ENCODE results near the gene PRTG. TPM values are rescaled to one million over a fixed set of nuclear protein-coding genes. Genes with fewer than 3 reads are reported as not detected.

Gene PRTG
- total and polyA plus RNA-seq, 10 of the 15 experiments (the other 5 are each of a cell fraction or from before 2014, with no cell fraction given), result under 0.01 to 0.25 TPM; not detected in 8

- BruUV-seq (replicated peaks), result no TSS peak
- intact Hi-C loops (cut with micrococcal nuclease; ENCODE audit: unreplicated experiment), result no loop called here
- TF ChIP-seq ELK1 (IDR thresholded peaks at IDR 0.05; ENCODE audit: low read depth, low read length) (no peak), E2F8 (IDR thresholded peaks at IDR 0.05; ENCODE audit: low read depth, partially characterized antibody) (no peak), GATAD2B (conservative IDR thresholded peaks at IDR 0.05; ENCODE audit: low read depth) (no peak), RBBP5 (conservative IDR thresholded peaks at IDR 0.05) (no peak), ZSCAN29 (IDR thresholded peaks at IDR 0.05) (no peak), SRF (IDR thresholded peaks at IDR 0.05; ENCODE audit: low read depth in 2 of 2, low read length in 2 of 2) (peak in 1 of 2 experiments; percentile 34; a peak in 1 of 4 replicates), MYC (IDR thresholded peaks at IDR 0.05; ENCODE audit: insufficient read depth, insufficient read length, insufficient replicate concordance, low read length, severe bottlenecking) (no peak), CBX5 (IDR thresholded peaks at IDR 0.05; ENCODE audit: low read depth) (no peak), RELB (IDR thresholded peaks at IDR 0.05; ENCODE audit: low read depth) (peak; percentile 72), POLR2A (IDR thresholded peaks at IDR 0.05; ENCODE audit: low read depth, low read length) (no peak), EP300 (IDR thresholded peaks at IDR 0.05; ENCODE audit: borderline replicate concordance in 1 of 2, control insufficient read depth in 1 of 2, low read depth in 2 of 2, low read length in 2 of 2) (0 out of 4 replicates have a peak, but pooled peaks of 1 of the 2 experiments have one; percentile 13), SIN3A (IDR thresholded peaks at IDR 0.05; ENCODE audit: low read depth, low read length) (no peak), CREB1 (IDR thresholded peaks at IDR 0.05; ENCODE audit: low read depth) (no peak), KLF5 (IDR thresholded peaks at IDR 0.05; ENCODE audit: partially characterized antibody) (no peak), ZNF24 (IDR thresholded peaks at IDR 0.05) (no peak)
- TF ChIP-seq, protein P1, sequence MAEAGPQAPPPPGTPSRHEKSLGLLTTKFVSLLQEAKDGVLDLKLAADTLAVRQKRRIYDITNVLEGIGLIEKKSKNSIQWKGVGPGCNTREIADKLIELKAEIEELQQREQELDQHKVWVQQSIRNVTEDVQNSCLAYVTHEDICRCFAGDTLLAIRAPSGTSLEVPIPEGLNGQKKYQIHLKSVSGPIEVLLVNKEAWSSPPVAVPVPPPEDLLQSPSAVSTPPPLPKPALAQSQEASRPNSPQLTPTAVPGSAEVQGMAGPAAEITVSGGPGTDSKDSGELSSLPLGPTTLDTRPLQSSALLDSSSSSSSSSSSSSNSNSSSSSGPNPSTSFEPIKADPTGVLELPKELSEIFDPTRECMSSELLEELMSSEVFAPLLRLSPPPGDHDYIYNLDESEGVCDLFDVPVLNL (IDR thresholded peaks at IDR 0.05; ENCODE audit: low read depth, low read length), result no peak
- TF ChIP-seq, protein P2, sequence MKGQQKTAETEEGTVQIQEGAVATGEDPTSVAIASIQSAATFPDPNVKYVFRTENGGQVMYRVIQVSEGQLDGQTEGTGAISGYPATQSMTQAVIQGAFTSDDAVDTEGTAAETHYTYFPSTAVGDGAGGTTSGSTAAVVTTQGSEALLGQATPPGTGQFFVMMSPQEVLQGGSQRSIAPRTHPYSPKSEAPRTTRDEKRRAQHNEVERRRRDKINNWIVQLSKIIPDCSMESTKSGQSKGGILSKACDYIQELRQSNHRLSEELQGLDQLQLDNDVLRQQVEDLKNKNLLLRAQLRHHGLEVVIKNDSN (IDR thresholded peaks at IDR 0.05; ENCODE audit: borderline replicate concordance, extremely low read length, insufficient read depth, low read depth, low read length), result no peak
Observed at GRCh38 chr15:55685286-55685685, 57.7 kb downstream of the PRTG start.

More at GRCh38 chr15:55685286-55685685, 57.7 kb downstream of the PRTG start:
- no peak overlapping the region for H3K4me3 ChIP-seq
- FAIRE-seq, result peak; percentile 78
- peak overlapping the region; percentile 71; the same call in 1 of the 2 replicates for H3K4me2 ChIP-seq (ENCODE audit: control insufficient read depth, insufficient read depth)
- H3K9me3 ChIP-seq (replicated peaks; ENCODE audit: control insufficient read depth, insufficient read depth, low read length), result no peaks in the 10 kb centered on the region; the same call in 2 of the 3 replicates
- in situ Hi-C loops (cut with MboI), result no loop called here
- peak overlapping the region; percentile 44 for H3K27ac ChIP-seq (ENCODE audit: control insufficient read depth, insufficient read depth)
- CTCF ChIA-PET, result interaction anchor here (0.9 to 1.4 kb wide), 3 partner anchors 37 to 115 kb away, joined by 3 to 4 read pairs (median 4); no protein-coding TSS in a partner anchor
- no peaks in the 10 kb centered on the region for H3K27me3 ChIP-seq (replicated peaks in 1 of 2; ENCODE audit: control insufficient read depth in 2 of 2, insufficient read depth in 2 of 2, low read length in 1 of 2)
- H3K4me1 ChIP-seq (ENCODE audit: control insufficient read depth, insufficient read depth, low read length), result peaks cover 17% of the 10 kb centered on the region
- H4K20me1 ChIP-seq (ENCODE audit: control insufficient read depth, insufficient read depth), result no peaks in the 10 kb centered on the region
- no peak overlapping the region for H3K9ac ChIP-seq (ENCODE audit: control insufficient read depth, insufficient read depth, low read length)
- SMC1A ChIA-PET (ENCODE audit: uncharacterized antibody, unreplicated experiment), result interaction anchor here (1.8 kb wide), 1 partner anchor 10 kb away, joined by 4 read pairs; no protein-coding TSS in a partner anchor
- WGBS (ENCODE audit: insufficient coverage, insufficient replicate concordance, low lambda C conversion rate, missing lambda C conversion rate), result 0% methylated on average over 1 of the region's 1 CpG
- RAD21 ChIA-PET (ENCODE audit: unreplicated experiment), result no interaction called here
- POLR2A ChIA-PET, result no interaction called here
- H3K79me2 ChIP-seq (ENCODE audit: control insufficient read depth, insufficient read depth, low read length), result no peaks in the 10 kb centered on the region
- peak; percentile 98 for ATAC-seq
- DNase-seq (ENCODE audit: low read depth, low spot score), result no peak
- no peaks in the 10 kb centered on the region for H3K36me3 ChIP-seq (ENCODE audit: control insufficient read depth in 2 of 2, insufficient read depth in 2 of 2, low read length in 1 of 2)
- H2AFZ ChIP-seq (ENCODE audit: control insufficient read depth, low read depth, low read length), result 0 out of 2 replicates have a peak overlapping the region, but pooled peaks have one; percentile 15
